ENCODE data around the gene HOXB7.

GRCh38 chr17:48592057-48592514 lies 18.7 kb downstream of the HOXB7 start:
- TF ChIP-seq, protein P1, sequence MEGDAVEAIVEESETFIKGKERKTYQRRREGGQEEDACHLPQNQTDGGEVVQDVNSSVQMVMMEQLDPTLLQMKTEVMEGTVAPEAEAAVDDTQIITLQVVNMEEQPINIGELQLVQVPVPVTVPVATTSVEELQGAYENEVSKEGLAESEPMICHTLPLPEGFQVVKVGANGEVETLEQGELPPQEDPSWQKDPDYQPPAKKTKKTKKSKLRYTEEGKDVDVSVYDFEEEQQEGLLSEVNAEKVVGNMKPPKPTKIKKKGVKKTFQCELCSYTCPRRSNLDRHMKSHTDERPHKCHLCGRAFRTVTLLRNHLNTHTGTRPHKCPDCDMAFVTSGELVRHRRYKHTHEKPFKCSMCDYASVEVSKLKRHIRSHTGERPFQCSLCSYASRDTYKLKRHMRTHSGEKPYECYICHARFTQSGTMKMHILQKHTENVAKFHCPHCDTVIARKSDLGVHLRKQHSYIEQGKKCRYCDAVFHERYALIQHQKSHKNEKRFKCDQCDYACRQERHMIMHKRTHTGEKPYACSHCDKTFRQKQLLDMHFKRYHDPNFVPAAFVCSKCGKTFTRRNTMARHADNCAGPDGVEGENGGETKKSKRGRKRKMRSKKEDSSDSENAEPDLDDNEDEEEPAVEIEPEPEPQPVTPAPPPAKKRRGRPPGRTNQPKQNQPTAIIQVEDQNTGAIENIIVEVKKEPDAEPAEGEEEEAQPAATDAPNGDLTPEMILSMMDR (IDR thresholded peaks at IDR 0.05) = no peak
- TF ChIP-seq POLR2A (IDR thresholded peaks at IDR 0.05) = no peak
